Measurements from ENCODE around the gene BMP3. TPM values are rescaled to one million over a fixed set of nuclear protein-coding genes. Genes with fewer than 3 reads are reported as not detected.

Gene BMP3
- total RNA-seq, 1 donor from 2014 or later: 0.33 TPM

GRCh38 chr4:81039351-81039972 lies 9.0 kb downstream of the BMP3 start:
- no peaks in the 10 kb centered on the region for H3K36me3 ChIP-seq (ENCODE audit: control insufficient read depth, insufficient read depth, low read length)
- no peak for TF ChIP-seq CTCF (IDR thresholded peaks at IDR 0.05; ENCODE audit: insufficient read depth, low read length, poor library complexity, severe bottlenecking)
- no peak for DNase-seq (ENCODE audit: low read depth)
- H3K4me3 ChIP-seq (ENCODE audit: low read depth, low read length): no peak overlapping the region
- H3K27me3 ChIP-seq (ENCODE audit: control insufficient read depth, insufficient read depth, low read length): no peaks in the 10 kb centered on the region

GRCh38 chr4:81040012-81040659 lies 9.6 kb downstream of the BMP3 start:
- DNase-seq (ENCODE audit: low read depth): no peak
- Histone ChIP-seq H3K27me3 (ENCODE audit: control insufficient read depth, insufficient read depth, low read length) (no peaks in the 10 kb centered on the region), H3K36me3 (ENCODE audit: control insufficient read depth, insufficient read depth, low read length) (no peaks in the 10 kb centered on the region), H3K4me3 (ENCODE audit: low read depth, low read length) (no peak overlapping the region)
- peak; percentile 68 for TF ChIP-seq CTCF (IDR thresholded peaks at IDR 0.05; ENCODE audit: insufficient read depth, low read length, poor library complexity, severe bottlenecking)

- Histone ChIP-seq H3K4me3 (ENCODE audit: low read depth, low read length) (no peak overlapping the region), H3K36me3 (ENCODE audit: control insufficient read depth, insufficient read depth, low read length) (no peaks in the 10 kb centered on the region), H3K27me3 (ENCODE audit: control insufficient read depth, insufficient read depth, low read length) (no peaks in the 10 kb centered on the region)
- no peak for TF ChIP-seq CTCF (IDR thresholded peaks at IDR 0.05; ENCODE audit: insufficient read depth, low read length, poor library complexity, severe bottlenecking)
- no peak for DNase-seq (ENCODE audit: low read depth)
Measured at GRCh38 chr4:81042578-81043365, 12.3 kb downstream of the BMP3 start.

GRCh38 chr4:81049330-81049729 lies 18.8 kb downstream of the BMP3 start:
- no peak for DNase-seq (ENCODE audit: low read depth)
- Histone ChIP-seq H3K27me3 (ENCODE audit: control insufficient read depth, insufficient read depth, low read length) (no peaks in the 10 kb centered on the region), H3K36me3 (ENCODE audit: control insufficient read depth, insufficient read depth, low read length) (no peaks in the 10 kb centered on the region), H3K4me3 (ENCODE audit: low read depth, low read length) (no peak overlapping the region)
- no peak for TF ChIP-seq CTCF (IDR thresholded peaks at IDR 0.05; ENCODE audit: insufficient read depth, low read length, poor library complexity, severe bottlenecking)

GRCh38 chr4:81049907-81050306 lies 19.4 kb downstream of the BMP3 start:
- no peak overlapping the region for H3K4me3 ChIP-seq (ENCODE audit: low read depth, low read length)
- no peak for TF ChIP-seq CTCF (IDR thresholded peaks at IDR 0.05; ENCODE audit: insufficient read depth, low read length, poor library complexity, severe bottlenecking)
- no peaks in the 10 kb centered on the region for H3K27me3 ChIP-seq (ENCODE audit: control insufficient read depth, insufficient read depth, low read length)
- no peaks in the 10 kb centered on the region for H3K36me3 ChIP-seq (ENCODE audit: control insufficient read depth, insufficient read depth, low read length)
- no peak for DNase-seq (ENCODE audit: low read depth)

Measured in kidney epithelial cell (primary cell).